Gastrocnemius medialis (tissue), 4 donors: ENCODE measurements around the gene AFF3. TPM values are rescaled to one million over a fixed set of nuclear protein-coding genes. Genes with fewer than 3 reads are reported as not detected.

Experiments
- ATAC-seq, 2 donors: fragments of 150-250 bp; one replicate each; pipeline ENCODE4 v1.9.1; 2016
- DNase-seq, 2 donors: peaks; one replicate each; pipeline ENCODE4 v3.0.0-alpha.2; 2019
- H3K27ac ChIP-seq, 4 donors: fragments of 200-600 bp; sonication (generic); 1 replicate in 1 of 4; 2 replicates in 3 of 4; pipeline ENCODE4 v1.5.1; 2016 to 2018; ENCODE audit warnings: mild to moderate bottlenecking in 2 of 4, moderate library complexity in 1 of 4
- H3K27me3 ChIP-seq, 3 donors: fragments of 200-600 bp; sonication (generic) in 2 of 3; 1 replicate in 1 of 3; 2 replicates in 2 of 3; pipeline versions ENCODE4 v1.5.1 to v1.6.0; 2016 to 2019; ENCODE audit warnings: mild to moderate bottlenecking in 1 of 3, moderate library complexity in 1 of 3
- H3K36me3 ChIP-seq, 2 donors: fragments of 200-600 bp; sonication (generic) in 1 of 2; one replicate each; pipeline ENCODE4 v1.5.1; 2017 to 2018
- H3K4me1 ChIP-seq, 2 donors: fragments of 200-600 bp; sonication (generic) in 1 of 2; one replicate each; pipeline ENCODE4 v1.5.1; 2016 to 2017; ENCODE audit warnings: mild to moderate bottlenecking in 2 of 2
- H3K4me3 ChIP-seq, 4 donors: fragments of 200-600 bp; sonication (generic) in 3 of 4; 1 replicate in 1 of 4; 2 replicates in 3 of 4; pipeline ENCODE4 v1.5.1; 2016 to 2019; ENCODE audit warnings: mild to moderate bottlenecking in 2 of 4
- H3K9me3 ChIP-seq, 3 donors: fragments of 200-600 bp; sonication (generic) in 2 of 3; 1 replicate in 1 of 3; 2 replicates in 2 of 3; pipeline ENCODE4 v1.5.1; 2016 to 2019
- CTCF ChIP-seq, 5 experiments: fragments of 450-650 bp in 3 of 5; fragments of 200-600 bp in 2 of 5; sonication (generic) in 2 of 5; IDR thresholded peaks in 4 of 5; conservative IDR thresholded peaks in 1 of 5; 1 replicate in 4 of 5; 2 replicates in 1 of 5; pipeline ENCODE4 v1.5.1; 2016 to 2019; ENCODE audit warnings: antibody characterized with exemption in 5 of 5, mild to moderate bottlenecking in 3 of 5, moderate library complexity in 3 of 5
- POLR2A ChIP-seq, 2 donors: fragments of 450-650 bp; IDR thresholded peaks; one replicate each; pipeline ENCODE4 v1.6.1; 2017; ENCODE audit warnings: antibody characterized with exemption in 2 of 2, mild to moderate bottlenecking in 2 of 2, moderate library complexity in 2 of 2
- in situ Hi-C, 4 donors: fragments of 200-750 bp; cut with MboI; loops; one replicate each; pipeline versions ENCODE4 v1.15.0 to v1.8.0; 2017; ENCODE audit warnings: low sequenced_read_pairs in 4 of 4
- intact Hi-C: fragments of 100-400 bp; cut with DNase I; formaldehyde crosslinking; loops from one replicate; pipeline ENCODE4 v1.15.1; 2023; ENCODE audit warnings: low total_unique reads
- total RNA-seq, 4 donors: library from RNA; depleted of rRNA; stranded (reverse); fragments of >200 nt; gene quantifications; one replicate each; pipeline versions ENCODE4 v1.1.0 to v1.2.3, GENCODE V29; 2016

The AFF3 gene
- total RNA-seq, 4 donors from 2014 or later, result 0.22 to 0.55 (median 0.47) TPM

DNA sequence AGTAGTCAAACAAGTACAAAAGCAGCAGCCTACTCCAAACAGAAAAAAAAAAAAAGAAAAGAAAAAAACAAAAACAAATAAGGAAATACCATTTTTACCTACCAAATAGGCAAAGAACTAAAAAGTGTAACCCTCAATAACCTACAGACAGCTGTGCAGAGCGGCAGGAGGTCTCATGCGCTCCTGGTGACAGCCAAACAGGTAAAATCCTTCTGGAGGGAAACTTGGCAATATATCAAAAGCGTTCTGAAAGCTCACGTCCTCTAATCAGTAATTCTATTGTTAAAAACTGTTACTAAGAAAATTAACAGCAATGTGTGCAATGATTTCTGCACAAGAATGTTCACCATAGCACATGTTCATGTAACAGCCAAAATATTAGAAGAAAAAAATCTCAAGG, 105.6 kb downstream of the AFF3 start:
- no peaks in the 10 kb centered on the region for H3K36me3 ChIP-seq

DNA sequence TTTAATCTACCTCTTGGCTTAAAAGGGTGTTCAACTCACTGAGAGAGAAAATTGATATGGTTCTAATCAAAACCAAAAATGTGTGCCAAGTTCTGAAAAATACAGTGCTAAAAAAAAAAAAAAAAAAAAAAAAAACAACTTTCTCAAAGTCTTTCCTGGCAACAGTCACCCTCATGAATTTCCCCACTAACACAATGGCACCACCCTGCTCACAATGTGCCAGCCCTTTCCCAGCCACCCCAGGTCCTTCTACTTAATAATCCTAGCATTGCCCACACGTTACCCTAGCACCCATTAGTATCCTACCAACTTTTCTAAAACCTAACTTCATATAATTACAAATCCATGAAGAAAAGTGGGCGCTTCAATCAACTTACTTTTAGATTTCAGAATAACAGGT, 106.4 kb downstream of the AFF3 start:
- ATAC-seq (no peak), DNase-seq (no peak)
- Histone ChIP-seq H3K4me1 (no peaks in the 10 kb centered on the region), H3K27me3 (no peaks in the 10 kb centered on the region), H3K9me3 (no peaks in the 10 kb centered on the region), H3K4me3 (no peak overlapping the region), H3K27ac (no peak overlapping the region), H3K36me3 (no peaks in the 10 kb centered on the region)
- intact Hi-C loops (no loop called here), in situ Hi-C loops (no loop called here)
- TF ChIP-seq CTCF (IDR thresholded peaks at IDR 0.05 in 4 of 5, conservative IDR thresholded peaks at IDR 0.05 in 1 of 5) (no peak), POLR2A (IDR thresholded peaks at IDR 0.05) (no peak)

More for the DNA sequence above, 105.6 kb downstream of the AFF3 start:
- no peak overlapping the region for H3K4me3 ChIP-seq
- H3K4me1 ChIP-seq, result no peaks in the 10 kb centered on the region
- TF ChIP-seq POLR2A (IDR thresholded peaks at IDR 0.05) (no peak), CTCF (IDR thresholded peaks at IDR 0.05 in 4 of 5, conservative IDR thresholded peaks at IDR 0.05 in 1 of 5) (no peak)
- ATAC-seq (no peak), DNase-seq (no peak)
- intact Hi-C loops (no loop called here), in situ Hi-C loops (no loop called here)
- no peaks in the 10 kb centered on the region for H3K27me3 ChIP-seq
- H3K9me3 ChIP-seq, result no peaks in the 10 kb centered on the region
- H3K27ac ChIP-seq, result no peak overlapping the region

DNA sequence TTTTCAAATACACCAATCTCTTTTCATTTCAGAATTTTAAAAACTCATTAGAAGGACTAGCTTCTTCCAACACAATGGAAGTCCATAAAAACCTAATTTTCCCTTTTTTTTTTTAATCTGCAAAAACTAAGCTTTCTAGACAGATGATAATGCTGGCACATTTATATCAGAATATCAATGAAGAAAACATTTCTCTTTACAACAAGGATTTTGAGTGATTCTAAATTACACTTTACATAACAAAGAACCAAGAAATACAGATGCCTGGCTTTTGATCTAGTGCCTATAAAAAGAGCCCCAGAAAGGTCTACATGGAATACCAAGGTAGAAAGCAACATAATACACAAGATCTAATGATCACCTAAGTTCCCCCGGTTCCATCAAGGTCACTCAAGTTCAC, 108.0 kb downstream of the AFF3 start:
- ATAC-seq (no peak), DNase-seq (no peak)
- Histone ChIP-seq H3K36me3 (no peaks in the 10 kb centered on the region), H3K4me3 (no peak overlapping the region), H3K9me3 (no peaks in the 10 kb centered on the region), H3K4me1 (no peaks in the 10 kb centered on the region), H3K27me3 (no peaks in the 10 kb centered on the region), H3K27ac (no peak overlapping the region)
- intact Hi-C loops, result no loop called here
- TF ChIP-seq CTCF (IDR thresholded peaks at IDR 0.05 in 4 of 5, conservative IDR thresholded peaks at IDR 0.05 in 1 of 5) (no peak), POLR2A (IDR thresholded peaks at IDR 0.05) (no peak)
- in situ Hi-C loops, result no loop called here

DNA sequence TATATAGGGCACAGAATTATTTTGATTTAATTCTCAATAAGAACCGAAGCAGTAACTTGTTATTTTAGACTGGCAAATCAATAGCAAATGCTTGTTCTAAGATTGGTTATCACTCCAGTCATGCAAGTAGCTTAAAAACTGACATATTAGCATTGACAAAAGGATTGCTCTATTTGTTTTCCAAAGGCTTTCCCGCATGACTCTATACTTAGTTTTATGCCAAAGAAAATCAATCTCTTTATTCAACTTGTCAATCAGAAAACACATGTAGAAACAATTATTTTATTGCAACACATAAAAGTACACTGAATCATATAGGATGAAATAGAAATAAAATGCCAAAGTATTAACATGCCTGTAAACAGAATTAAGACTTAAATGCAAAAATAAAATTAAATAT, 108.4 kb downstream of the AFF3 start:
- no peaks in the 10 kb centered on the region for H3K9me3 ChIP-seq
- ATAC-seq (no peak), DNase-seq (no peak)
- H3K27ac ChIP-seq, result no peak overlapping the region
- no peak for TF ChIP-seq POLR2A (IDR thresholded peaks at IDR 0.05)
- no peak for TF ChIP-seq CTCF (IDR thresholded peaks at IDR 0.05 in 4 of 5, conservative IDR thresholded peaks at IDR 0.05 in 1 of 5)
- no peaks in the 10 kb centered on the region for H3K36me3 ChIP-seq
- intact Hi-C loops (no loop called here), in situ Hi-C loops (no loop called here)
- H3K4me3 ChIP-seq, result no peak overlapping the region
- H3K4me1 ChIP-seq, result no peaks in the 10 kb centered on the region
- no peaks in the 10 kb centered on the region for H3K27me3 ChIP-seq

DNA sequence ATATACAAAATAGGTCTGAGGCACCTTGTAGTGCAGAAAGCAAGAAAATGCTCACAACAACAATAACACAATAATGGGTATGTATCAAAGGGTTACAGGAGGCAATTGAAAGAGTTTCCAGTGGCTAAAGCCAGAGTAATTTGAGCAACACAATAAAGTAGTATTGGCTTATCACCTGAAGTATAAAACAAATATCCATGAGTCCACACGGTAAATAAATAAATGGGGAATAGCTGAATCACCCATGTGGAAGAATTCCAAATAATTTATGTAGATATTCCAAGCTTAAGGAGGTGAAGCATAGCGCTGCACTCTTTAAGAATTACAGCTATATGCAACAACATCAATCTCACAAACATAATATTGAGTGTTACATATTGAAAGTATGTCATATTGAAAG, 110.8 kb downstream of the AFF3 start:
- no peaks in the 10 kb centered on the region for H3K4me1 ChIP-seq
- no peak overlapping the region for H3K4me3 ChIP-seq
- no peaks in the 10 kb centered on the region for H3K9me3 ChIP-seq
- H3K27me3 ChIP-seq, result no peaks in the 10 kb centered on the region
- in situ Hi-C loops (no loop called here), intact Hi-C loops (no loop called here)
- TF ChIP-seq POLR2A (IDR thresholded peaks at IDR 0.05) (no peak), CTCF (IDR thresholded peaks at IDR 0.05 in 4 of 5, conservative IDR thresholded peaks at IDR 0.05 in 1 of 5) (no peak)
- H3K36me3 ChIP-seq, result no peaks in the 10 kb centered on the region
- H3K27ac ChIP-seq, result no peak overlapping the region
- ATAC-seq, result no peak
- DNase-seq, result no peak
